ENCODE measurements around the gene PHACTR2.
"Not testable (repeated sequence)": the region's sequence is repeated elsewhere in the genome, so short reads cannot be mapped to it uniquely, and the experiment has no call there.

PHACTR2 gene

GRCh38 chr6:143798487-143798886 is 120.7 kb downstream of the PHACTR2 start:
- DNase-seq, H3K4me1 Mint-ChIP-seq, CTCF ChIA-PET, H3K27ac Mint-ChIP-seq, H3K4me3 Mint-ChIP-seq, H3K27me3 Mint-ChIP-seq: not testable (repeated sequence)
- Mint-ChIP-seq H3K36me3 (peaks cover 57% of the 10 kb centered on the region), H3K9me3 (peaks cover 25% of the 10 kb centered on the region)

GRCh38 chr6:143802833-143803565 is 125.2 kb downstream of the PHACTR2 start:
- Mint-ChIP-seq H3K9me3 (peaks cover 24% of the 10 kb centered on the region), H3K36me3 (peaks cover 47% of the 10 kb centered on the region), H3K4me1 (peaks cover 7% of the 10 kb centered on the region), H3K4me3 (no peak overlapping the region), H3K27ac (no peak overlapping the region), H3K27me3 (no peaks in the 10 kb centered on the region)
- DNase-seq: no peak
- CTCF ChIA-PET: no interaction called here

GRCh38 chr6:143803769-143804568 is 126.2 kb downstream of the PHACTR2 start:
- peaks cover 41% of the 10 kb centered on the region for H3K36me3 Mint-ChIP-seq

GRCh38 chr6:143804835-143805239 is 127.1 kb downstream of the PHACTR2 start:
- Mint-ChIP-seq H3K4me1 (peaks cover 7% of the 10 kb centered on the region), H3K27ac (no peak overlapping the region), H3K36me3 (peaks cover 32% of the 10 kb centered on the region), H3K9me3 (peaks cover 10% of the 10 kb centered on the region), H3K4me3 (no peak overlapping the region), H3K27me3 (no peaks in the 10 kb centered on the region)
- no peak for DNase-seq
- CTCF ChIA-PET: no interaction called here

More at GRCh38 chr6:143803769-143804568, 126.2 kb downstream of the PHACTR2 start:
- Mint-ChIP-seq H3K4me1 (peaks cover 7% of the 10 kb centered on the region), H3K27ac (no peak overlapping the region), H3K9me3 (peaks cover 19% of the 10 kb centered on the region), H3K4me3 (no peak overlapping the region), H3K27me3 (no peaks in the 10 kb centered on the region)
- CTCF ChIA-PET: no interaction called here
- DNase-seq: no peak

- Mint-ChIP-seq H3K27me3 (no peaks in the 10 kb centered on the region), H3K36me3 (peaks cover 22% of the 10 kb centered on the region), H3K9me3 (no peaks in the 10 kb centered on the region), H3K4me1 (peaks cover 7% of the 10 kb centered on the region), H3K27ac (no peak overlapping the region), H3K4me3 (no peak overlapping the region)
- CTCF ChIA-PET: interaction anchor here (1.0 kb wide), 1 partner anchor 12 kb away, joined by 3 read pairs; no protein-coding TSS in a partner anchor
- peak; percentile 43 for DNase-seq
Observed at GRCh38 chr6:143806282-143807102, 128.7 kb downstream of the PHACTR2 start.

GRCh38 chr6:143807103-143807772 is 129.5 kb downstream of the PHACTR2 start:
- Mint-ChIP-seq H3K9me3 (no peaks in the 10 kb centered on the region), H3K27me3 (no peaks in the 10 kb centered on the region), H3K4me1 (peaks cover 7% of the 10 kb centered on the region), H3K27ac (no peak overlapping the region), H3K36me3 (peaks cover 15% of the 10 kb centered on the region), H3K4me3 (no peak overlapping the region)
- no peak for DNase-seq
- CTCF ChIA-PET: interaction anchor here (1.0 kb wide), 1 partner anchor 13 kb away, joined by 3 read pairs; no protein-coding TSS in a partner anchor

GRCh38 chr6:143810745-143811144 is 133.0 kb downstream of the PHACTR2 start:
- Mint-ChIP-seq H3K4me1 (peaks cover 1% of the 10 kb centered on the region), H3K27me3 (no peaks in the 10 kb centered on the region), H3K36me3 (peaks cover 10% of the 10 kb centered on the region), H3K4me3 (no peak overlapping the region), H3K9me3 (no peaks in the 10 kb centered on the region), H3K27ac (no peak overlapping the region)
- CTCF ChIA-PET: no interaction called here
- no peak for DNase-seq

- CTCF ChIA-PET: no interaction called here
- H3K27ac Mint-ChIP-seq: no peak overlapping the region
- no peaks in the 10 kb centered on the region for H3K4me1 Mint-ChIP-seq
- H3K27me3 Mint-ChIP-seq: no peaks in the 10 kb centered on the region
- no peak overlapping the region for H3K4me3 Mint-ChIP-seq
- peaks cover 10% of the 10 kb centered on the region for H3K36me3 Mint-ChIP-seq
- H3K9me3 Mint-ChIP-seq: no peaks in the 10 kb centered on the region
- no peak for DNase-seq
Observed at GRCh38 chr6:143811501-143812157, 133.9 kb downstream of the PHACTR2 start.

GRCh38 chr6:143817621-143818020 is 139.9 kb downstream of the PHACTR2 start:
- CTCF ChIA-PET: no interaction called here
- Mint-ChIP-seq H3K27ac (no peak overlapping the region), H3K4me3 (no peak overlapping the region)

GRCh38 chr6:143821359-143821758 is 143.6 kb downstream of the PHACTR2 start:
- no peak overlapping the region for H3K4me3 Mint-ChIP-seq
- H3K27me3 Mint-ChIP-seq: no peaks in the 10 kb centered on the region
- CTCF ChIA-PET: no interaction called here
- H3K4me1 Mint-ChIP-seq: no peaks in the 10 kb centered on the region
- no peaks in the 10 kb centered on the region for H3K9me3 Mint-ChIP-seq
- H3K36me3 Mint-ChIP-seq: no peaks in the 10 kb centered on the region
- H3K27ac Mint-ChIP-seq: no peak overlapping the region
- no peak for DNase-seq

More at GRCh38 chr6:143817621-143818020, 139.9 kb downstream of the PHACTR2 start:
- no peak for DNase-seq
- no peaks in the 10 kb centered on the region for H3K4me1 Mint-ChIP-seq
- no peaks in the 10 kb centered on the region for H3K27me3 Mint-ChIP-seq
- H3K36me3 Mint-ChIP-seq: no peaks in the 10 kb centered on the region
- no peaks in the 10 kb centered on the region for H3K9me3 Mint-ChIP-seq

- no peaks in the 10 kb centered on the region for H3K27me3 Mint-ChIP-seq
- H3K27ac Mint-ChIP-seq: no peak overlapping the region
- no peak for DNase-seq
- H3K4me3 Mint-ChIP-seq: no peak overlapping the region
- H3K9me3 Mint-ChIP-seq: no peaks in the 10 kb centered on the region
- no peaks in the 10 kb centered on the region for H3K36me3 Mint-ChIP-seq
- CTCF ChIA-PET: interaction anchor here (1.0 kb wide), 1 partner anchor 120 kb away, joined by 4 read pairs; no protein-coding TSS in a partner anchor
- no peaks in the 10 kb centered on the region for H3K4me1 Mint-ChIP-seq
Observed at GRCh38 chr6:143822584-143823024, 144.8 kb downstream of the PHACTR2 start.

GRCh38 chr6:143823548-143823947 is 145.8 kb downstream of the PHACTR2 start:
- Mint-ChIP-seq H3K4me1 (no peaks in the 10 kb centered on the region), H3K4me3 (no peak overlapping the region), H3K9me3 (no peaks in the 10 kb centered on the region), H3K27ac (no peak overlapping the region), H3K27me3 (no peaks in the 10 kb centered on the region), H3K36me3 (no peaks in the 10 kb centered on the region)
- CTCF ChIA-PET: interaction anchor here (1.0 kb wide), 1 partner anchor 119 kb away, joined by 4 read pairs; no protein-coding TSS in a partner anchor
- no peak for DNase-seq

- no peak for DNase-seq
- Mint-ChIP-seq H3K4me3 (no peak overlapping the region), H3K27me3 (no peaks in the 10 kb centered on the region), H3K36me3 (no peaks in the 10 kb centered on the region), H3K9me3 (no peaks in the 10 kb centered on the region), H3K4me1 (no peaks in the 10 kb centered on the region), H3K27ac (no peak overlapping the region)
- CTCF ChIA-PET: no interaction called here
Observed at GRCh38 chr6:143828572-143828971, 150.8 kb downstream of the PHACTR2 start.
